ENCODE results near the gene GGCT. TPM values are rescaled to one million over a fixed set of nuclear protein-coding genes. Genes with fewer than 3 reads are reported as not detected.

GGCT gene
- total and polyA plus RNA-seq, 2 donors (not counting 3 experiments of a cell fraction or from before 2014, with no cell fraction given): 21.1 to 44.3 TPM

- DNase-seq (ENCODE audit: low read depth, low spot score) (no peak), FAIRE-seq (no peak)
- Histone ChIP-seq H3K4me3 (replicated peaks in 1 of 3; ENCODE audit: insufficient read depth in 1 of 3, low read depth in 1 of 3, low read length in 3 of 3) (no peak overlapping the region), H3K4me2 (ENCODE audit: insufficient read depth, low read length) (no peak overlapping the region), H3K27me3 (ENCODE audit: control insufficient read depth in 2 of 2, insufficient read depth in 2 of 2, low read length in 2 of 2) (no peaks in the 10 kb centered on the region), H3K36me3 (ENCODE audit: control insufficient read depth in 2 of 2, extremely low read depth in 1 of 2, insufficient read depth in 2 of 2, low read length in 2 of 2) (peaks cover 10 to 77% of the 10 kb centered on the region in 2 experiments), H2AFZ (ENCODE audit: low read depth, low read length) (no peak overlapping the region), H3K9ac (replicated peaks; ENCODE audit: extremely low read depth, insufficient read depth, low read length) (no peak overlapping the region), H3K9me3 (replicated peaks; ENCODE audit: control insufficient read depth, insufficient read depth, low read length) (no peaks in the 10 kb centered on the region), H3K4me1 (ENCODE audit: control insufficient read depth, extremely low read depth, insufficient read depth, low read length) (no peaks in the 10 kb centered on the region), H3K9me1 (replicated peaks; ENCODE audit: control insufficient read depth, extremely low read depth, insufficient read depth, low read length) (no peaks in the 10 kb centered on the region), H3K27ac (ENCODE audit: insufficient read depth, low read depth, low read length) (no peak overlapping the region), H4K20me1 (replicated peaks; ENCODE audit: control insufficient read depth, extremely low read depth, insufficient read depth, low read length) (no peaks in the 10 kb centered on the region), H3K79me2 (ENCODE audit: control insufficient read depth, insufficient read depth, low read length) (no peaks in the 10 kb centered on the region)
- TF ChIP-seq, protein P1, sequence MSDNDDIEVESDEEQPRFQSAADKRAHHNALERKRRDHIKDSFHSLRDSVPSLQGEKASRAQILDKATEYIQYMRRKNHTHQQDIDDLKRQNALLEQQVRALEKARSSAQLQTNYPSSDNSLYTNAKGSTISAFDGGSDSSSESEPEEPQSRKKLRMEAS (IDR thresholded peaks at IDR 0.05; ENCODE audit: insufficient read depth, insufficient read length): no peak
- TF ChIP-seq JUN (IDR thresholded peaks at IDR 0.05; ENCODE audit: borderline replicate concordance, insufficient read depth, insufficient read length, low read depth) (no peak), POLR2AphosphoS5 (IDR thresholded peaks at IDR 0.05; ENCODE audit: insufficient read depth, low read depth, low read length) (no peak), GATA2 (IDR thresholded peaks at IDR 0.05; ENCODE audit: insufficient read depth, insufficient read length, low read depth, low read length) (no peak), POLR2A (IDR thresholded peaks at IDR 0.05; ENCODE audit: low read depth, low read length) (no peak), EZH2 (IDR thresholded peaks at IDR 0.05; ENCODE audit: borderline replicate concordance, low read depth, low read length, severe bottlenecking) (no peak), FOS (IDR thresholded peaks at IDR 0.05; ENCODE audit: borderline replicate concordance, insufficient read depth, low read length) (no peak), CTCF (IDR thresholded peaks at IDR 0.05; ENCODE audit: extremely low read depth in 1 of 2, insufficient read depth in 1 of 2, low read depth in 1 of 2, low read length in 2 of 2) (no peak)
- intact Hi-C loops (cut with micrococcal nuclease) (no loop called here), dilution Hi-C loops (cut with MboI; ENCODE audit: extremely low pct_ligation_motif_present, low sequenced_read_pairs) (no loop called here)
- no TSS peak for BruUV-seq (replicated peaks)
- ChIA-PET POLR2A (no interaction called here), CTCF (interaction anchor here (1.0 to 1.5 kb wide), 2 partner anchors 9 to 175 kb away, joined by 3 to 9 read pairs; no protein-coding TSS in a partner anchor)
Observed at GRCh38 chr7:30450240-30450982, 54.2 kb downstream of the GGCT start.
